Keratinocyte (primary cell): ENCODE measurements around the gene GPR180. TPM values are rescaled to one million over a fixed set of nuclear protein-coding genes. Genes with fewer than 3 reads are reported as not detected.

Experiments used
- DNase-seq: peaks from one replicate; pipeline ENCODE4 v3.0.0-alpha.2; 2011; ENCODE audit warnings: low read depth, missing footprints, low spot score
- FAIRE-seq: peaks from 2 replicates; lab custom pipeline; 2011; peaks lifted over from hg19 to GRCh38; lab: Jason Lieb, UNC
- H2AFZ ChIP-seq: 2 replicates; pipeline ENCODE4 v1.6.0; 2012; ENCODE audit warnings: low read length, control low read depth, inconsistent platforms; ENCODE audit not compliant: control insufficient read depth
- H3K27ac ChIP-seq: 2 replicates; pipeline ENCODE4 v1.5.1; 2011; ENCODE audit warnings: low read length; ENCODE audit not compliant: control insufficient read depth, insufficient read depth
- H3K27me3 ChIP-seq: 3 replicates; pipeline ENCODE4 v1.6.0; 2011; ENCODE audit warnings: low read length; ENCODE audit not compliant: control insufficient read depth, insufficient read depth; ENCODE audit errors: extremely low read depth
- H3K36me3 ChIP-seq, 2 experiments: 2 replicates in 1 of 2; 3 replicates in 1 of 2; pipeline ENCODE4 v1.5.1; 2011; ENCODE audit warnings: low read length in 2 of 2, mild to moderate bottlenecking in 1 of 2; ENCODE audit not compliant: control insufficient read depth in 2 of 2, insufficient read depth in 2 of 2; ENCODE audit errors: extremely low read depth in 1 of 2
- H3K4me1 ChIP-seq: 3 replicates; pipeline ENCODE4 v1.5.1; 2011; ENCODE audit warnings: low read length; ENCODE audit not compliant: control insufficient read depth, insufficient read depth; ENCODE audit errors: extremely low read depth
- H3K4me2 ChIP-seq: 3 replicates; pipeline ENCODE4 v1.6.0; 2011; ENCODE audit warnings: low read depth, low read length; ENCODE audit not compliant: control insufficient read depth, insufficient read depth; ENCODE audit errors: extremely low read depth
- H3K4me3 ChIP-seq, 3 experiments: fragments of 200-600 bp in 1 of 3; sonication (generic) in 1 of 3; 2 replicates in 2 of 3; 3 replicates in 1 of 3; pipeline ENCODE4 v1.5.1; 2011 to 2016; ENCODE audit warnings: low read length in 3 of 3, mild to moderate bottlenecking in 3 of 3, control low read depth in 2 of 3, inconsistent platforms in 1 of 3, low read depth in 1 of 3, mixed read lengths in 1 of 3, mixed run types in 1 of 3, moderate library complexity in 1 of 3; ENCODE audit not compliant: control insufficient read depth in 2 of 3, insufficient read depth in 2 of 3; ENCODE audit errors: extremely low read depth in 1 of 3
- H3K79me2 ChIP-seq: 2 replicates; pipeline ENCODE4 v1.6.0; 2012; ENCODE audit warnings: low read length; ENCODE audit not compliant: control insufficient read depth, insufficient read depth
- H3K9ac ChIP-seq: 3 replicates; pipeline ENCODE4 v1.6.0; 2011; ENCODE audit warnings: low read length; ENCODE audit not compliant: control insufficient read depth, insufficient read depth; ENCODE audit errors: extremely low read depth
- H3K9me1 ChIP-seq: 3 replicates; pipeline ENCODE4 v1.6.0; 2011; ENCODE audit warnings: low read length; ENCODE audit not compliant: control insufficient read depth, insufficient read depth; ENCODE audit errors: extremely low read depth
- H3K9me3 ChIP-seq: 2 replicates; pipeline ENCODE4 v1.5.1; 2012; ENCODE audit warnings: low read depth, low read length; ENCODE audit not compliant: control insufficient read depth
- H4K20me1 ChIP-seq: 3 replicates; pipeline ENCODE4 v1.6.0; 2011; ENCODE audit warnings: low read length; ENCODE audit not compliant: control insufficient read depth, insufficient read depth; ENCODE audit errors: extremely low read depth
- CTCF ChIP-seq, 3 experiments: IDR thresholded peaks in 1 of 3; conservative IDR thresholded peaks in 1 of 3; optimal IDR thresholded peaks in 1 of 3; 2 replicates in 2 of 3; 3 replicates in 1 of 3; pipeline versions ENCODE3 to v1.5.1; 2011; ENCODE audit warnings: low read length in 3 of 3, mild to moderate bottlenecking in 3 of 3, moderate library complexity in 2 of 3, control low read depth in 1 of 3, inconsistent platforms in 1 of 3; ENCODE audit not compliant: insufficient read depth in 2 of 3; ENCODE audit errors: extremely low read depth in 1 of 3
- EZH2 ChIP-seq: IDR thresholded peaks from one replicate; pipeline ENCODE4 v1.6.1; 2012; ENCODE audit warnings: inconsistent platforms, mild to moderate bottlenecking, low read length, moderate library complexity
- dilution Hi-C: fragments of 300-500 bp; cut with MboI; formaldehyde crosslinking; loops from one replicate; pipeline ENCODE4 v1.7.0; 2020; ENCODE audit warnings: low sequenced_read_pairs; ENCODE audit not compliant: extremely low pct_ligation_motif_present
- polyA plus RNA-seq, 5 experiments: library from polyadenylated mRNA; depleted of rRNA in 3 of 5; stranded (reverse) in 3 of 5; stranded (forward) in 1 of 5; unstranded in 1 of 5; fragments of >200 nt; gene quantifications; 1 replicate in 1 of 5; 2 replicates in 3 of 5; 3 replicates in 1 of 5; pipeline versions ENCODE4 v1.2.1 to v1.2.3, GENCODE V29; 2011 to 2012; ENCODE audit warnings: missing spikeins in 2 of 5, low read depth in 1 of 5, low replicate concordance in 1 of 5

The GPR180 gene
- polyA plus RNA-seq, 1 donor (not counting 4 experiments of a cell fraction or from before 2014, with no cell fraction given), result 9.9 TPM

GRCh38 chr13:94659598-94659946 is 57.9 kb downstream of the GPR180 start:
- DNase-seq, result no peak
- Histone ChIP-seq H2AFZ (no peak overlapping the region), H3K27me3 (no peaks in the 10 kb centered on the region), H3K9me1 (no peaks in the 10 kb centered on the region), H3K4me2 (no peak overlapping the region), H3K27ac (no peak overlapping the region), H3K79me2 (no peaks in the 10 kb centered on the region), H3K9ac (no peak overlapping the region), H3K4me3 (no peak overlapping the region), H4K20me1 (no peaks in the 10 kb centered on the region), H3K9me3 (no peaks in the 10 kb centered on the region), H3K4me1 (peaks cover 15% of the 10 kb centered on the region), H3K36me3 (no peaks in the 10 kb centered on the region)
- FAIRE-seq, result no peak
- dilution Hi-C loops, result no loop called here
- TF ChIP-seq CTCF (optimal IDR thresholded peaks at IDR 0.05 in 1 of 3, IDR thresholded peaks at IDR 0.05 in 1 of 3, conservative IDR thresholded peaks at IDR 0.05 in 1 of 3; ENCODE audit: extremely low read depth in 1 of 3, insufficient read depth in 2 of 3, low read length in 3 of 3), result no peak
- no peak for TF ChIP-seq EZH2

GRCh38 chr13:94660695-94661326 is 59.2 kb downstream of the GPR180 start:
- H3K27ac ChIP-seq, result no peak overlapping the region
- no peak for DNase-seq
- H3K4me2 ChIP-seq, result no peak overlapping the region
- no peak overlapping the region for H2AFZ ChIP-seq
- H3K36me3 ChIP-seq, result no peaks in the 10 kb centered on the region
- no peak overlapping the region for H3K4me3 ChIP-seq
- dilution Hi-C loops, result no loop called here
- no peaks in the 10 kb centered on the region for H3K9me3 ChIP-seq
- no peaks in the 10 kb centered on the region for H3K9me1 ChIP-seq
- peak; percentile 9 for FAIRE-seq
- TF ChIP-seq EZH2 (no peak), CTCF (optimal IDR thresholded peaks at IDR 0.05 in 1 of 3, IDR thresholded peaks at IDR 0.05 in 1 of 3, conservative IDR thresholded peaks at IDR 0.05 in 1 of 3; ENCODE audit: extremely low read depth in 1 of 3, insufficient read depth in 2 of 3, low read length in 3 of 3) (peak in 1 of 3 experiments; percentile 25)
- H4K20me1 ChIP-seq, result no peaks in the 10 kb centered on the region
- no peaks in the 10 kb centered on the region for H3K27me3 ChIP-seq
- H3K79me2 ChIP-seq, result no peaks in the 10 kb centered on the region
- no peak overlapping the region for H3K9ac ChIP-seq
- H3K4me1 ChIP-seq, result peaks cover 16% of the 10 kb centered on the region
